ENCODE measurements around the gene PKP1. TPM values are rescaled to one million over a fixed set of nuclear protein-coding genes. Genes with fewer than 3 reads are reported as not detected.

PKP1 gene
- total and polyA plus RNA-seq, 3 donors from 2014 or later: 0.11 to 0.63 (median 0.50) TPM

GRCh38 chr1:201296352-201296751, 13.0 kb downstream of the PKP1 start:
- 92 to 95% methylated on average over 4 of the region's 4 CpGs for WGBS, 2 donors
- Histone ChIP-seq H3K27ac (no peak overlapping the region), H3K36me3 (ENCODE audit: low read depth, missing control alignments) (no peaks in the 10 kb centered on the region), H3K4me1 (no peaks in the 10 kb centered on the region), H3K27me3 (no peaks in the 10 kb centered on the region), H3K9me3 (no peaks in the 10 kb centered on the region), H3K4me3 (no peak overlapping the region)
- intact Hi-C loops (cut with DNase I; ENCODE audit: low total_unique reads): no loop called here
- no peak for DNase-seq
- TF ChIP-seq POLR2A (IDR thresholded peaks at IDR 0.05): no peak
- no peak for TF ChIP-seq CTCF (IDR thresholded peaks at IDR 0.05)

GRCh38 chr1:201298396-201299381, 15.4 kb downstream of the PKP1 start:
- no peak for DNase-seq
- H3K4me1 ChIP-seq: no peaks in the 10 kb centered on the region
- no peaks in the 10 kb centered on the region for H3K36me3 ChIP-seq (ENCODE audit: low read depth, missing control alignments)
- H3K4me3 ChIP-seq: no peak overlapping the region
- TF ChIP-seq CTCF (IDR thresholded peaks at IDR 0.05): no peak
- no peak for TF ChIP-seq POLR2A (IDR thresholded peaks at IDR 0.05)
- H3K27me3 ChIP-seq: no peaks in the 10 kb centered on the region
- intact Hi-C loops (cut with DNase I; ENCODE audit: low total_unique reads): no loop called here
- H3K27ac ChIP-seq: no peak overlapping the region
- 79 to 81% methylated on average over 7 of the region's 7 CpGs for WGBS, 2 donors
- H3K9me3 ChIP-seq: no peaks in the 10 kb centered on the region

- Histone ChIP-seq H3K4me1 (no peaks in the 10 kb centered on the region), H3K27ac (no peak overlapping the region), H3K27me3 (no peaks in the 10 kb centered on the region), H3K9me3 (no peaks in the 10 kb centered on the region), H3K4me3 (no peak overlapping the region), H3K36me3 (ENCODE audit: low read depth, missing control alignments) (no peaks in the 10 kb centered on the region)
- intact Hi-C loops (cut with DNase I; ENCODE audit: low total_unique reads): no loop called here
- no peak for DNase-seq
- 62 to 69% methylated on average over 6 of the region's 6 CpGs for WGBS, 2 donors
- TF ChIP-seq CTCF (IDR thresholded peaks at IDR 0.05) (no peak), POLR2A (IDR thresholded peaks at IDR 0.05) (no peak)
Measured at GRCh38 chr1:201299968-201300367, 16.7 kb downstream of the PKP1 start.

- Histone ChIP-seq H3K4me1 (no peaks in the 10 kb centered on the region), H3K27ac (no peak overlapping the region), H3K27me3 (no peaks in the 10 kb centered on the region), H3K9me3 (no peaks in the 10 kb centered on the region), H3K4me3 (no peak overlapping the region), H3K36me3 (ENCODE audit: low read depth, missing control alignments) (no peaks in the 10 kb centered on the region)
- WGBS, 2 donors: 59 to 87% methylated on average over 3 to 4 of the region's 4 CpGs
- TF ChIP-seq POLR2A (IDR thresholded peaks at IDR 0.05) (no peak), CTCF (IDR thresholded peaks at IDR 0.05) (no peak)
- intact Hi-C loops (cut with DNase I; ENCODE audit: low total_unique reads): no loop called here
- DNase-seq: no peak
Measured at GRCh38 chr1:201300641-201301040, 17.3 kb downstream of the PKP1 start.

All from testis (tissue), 3 donors.